Mesodermal cell (in vitro differentiated cells): ENCODE measurements around the gene DISC1.
"Not testable (repeated sequence)": the region's sequence is repeated elsewhere in the genome, so short reads cannot be mapped to it uniquely, and the experiment has no call there.

Experiments used
- H3K27ac ChIP-seq: 2 replicates; pipeline ENCODE4 v1.7.0; 2013; ENCODE audit warnings: mild to moderate bottlenecking, low read depth, low read length, moderate library complexity; ENCODE audit not compliant: severe bottlenecking
- H3K36me3 ChIP-seq: 2 replicates; pipeline ENCODE4 v1.7.1; 2013; ENCODE audit warnings: mild to moderate bottlenecking, low read length, moderate library complexity; ENCODE audit not compliant: control insufficient read depth, insufficient read depth
- H3K4me1 ChIP-seq: one replicate; pipeline ENCODE4 v1.7.1; 2013; ENCODE audit warnings: mild to moderate bottlenecking, low read length; ENCODE audit not compliant: insufficient read depth, control insufficient read depth, poor library complexity, severe bottlenecking
- H3K4me3 ChIP-seq: 2 replicates; pipeline ENCODE4 v1.7.0; 2013; ENCODE audit warnings: low read length, control low read depth, mild to moderate bottlenecking; ENCODE audit not compliant: insufficient read depth, poor library complexity, severe bottlenecking; ENCODE audit errors: extremely low read depth
- H3K9me3 ChIP-seq: 2 replicates; pipeline ENCODE4 v1.7.1; 2013; ENCODE audit warnings: mild to moderate bottlenecking, low read length, moderate library complexity; ENCODE audit not compliant: control insufficient read depth
- WGBS, 2 experiments: methylation state at CpG; one replicate each; pipeline ENCODE4 v1.1.5; 2013; ENCODE audit warnings: missing lambda C conversion rate in 2 of 2; ENCODE audit not compliant: insufficient coverage in 2 of 2; 5-methylcytosine and 5-hydroxymethylcytosine counted together

The DISC1 gene

GRCh38 chr1:231668826-231669225 is 42.2 kb downstream of the DISC1 start:
- H3K9me3 ChIP-seq: no peaks in the 10 kb centered on the region
- no peaks in the 10 kb centered on the region for H3K4me1 ChIP-seq
- no peaks in the 10 kb centered on the region for H3K36me3 ChIP-seq
- H3K4me3 ChIP-seq: no peak overlapping the region
- no peak overlapping the region for H3K27ac ChIP-seq

- WGBS, 2 experiments: no CpG with 5 or more reads among the region's 4 CpGs
- not testable (repeated sequence) for H3K4me1 ChIP-seq, H3K9me3 ChIP-seq, H3K36me3 ChIP-seq, H3K4me3 ChIP-seq, H3K27ac ChIP-seq
Observed at GRCh38 chr1:231669864-231670621, 43.5 kb downstream of the DISC1 start.

- H3K9me3 ChIP-seq: no peaks in the 10 kb centered on the region
- no peak overlapping the region for H3K27ac ChIP-seq
- 100% methylated on average over 1 of the region's 1 CpG; no CpG with 5 or more reads in 1 of the 2 experiments for WGBS, 2 experiments
- no peaks in the 10 kb centered on the region for H3K4me1 ChIP-seq
- H3K36me3 ChIP-seq: no peaks in the 10 kb centered on the region
- no peak overlapping the region for H3K4me3 ChIP-seq
Observed at GRCh38 chr1:231670755-231671154, 44.2 kb downstream of the DISC1 start.

- Histone ChIP-seq H3K4me1 (peaks cover 7% of the 10 kb centered on the region), H3K4me3 (no peak overlapping the region), H3K27ac (no peak overlapping the region), H3K36me3 (no peaks in the 10 kb centered on the region), H3K9me3 (no peaks in the 10 kb centered on the region)
- 100% methylated on average over 1 of the region's 6 CpGs for WGBS, 2 experiments
Observed at GRCh38 chr1:231674575-231674974, 48.0 kb downstream of the DISC1 start.

GRCh38 chr1:231676487-231676886 is 49.9 kb downstream of the DISC1 start:
- Histone ChIP-seq H3K36me3 (no peaks in the 10 kb centered on the region), H3K4me3 (no peak overlapping the region), H3K4me1 (peaks cover 7% of the 10 kb centered on the region), H3K27ac (no peak overlapping the region), H3K9me3 (no peaks in the 10 kb centered on the region)

- peaks cover 7% of the 10 kb centered on the region for H3K4me1 ChIP-seq
- H3K4me3 ChIP-seq: no peak overlapping the region
- 95 to 98% methylated on average over 7 to 8 of the region's 10 CpGs for WGBS, 2 experiments
- no peaks in the 10 kb centered on the region for H3K9me3 ChIP-seq
- no peaks in the 10 kb centered on the region for H3K36me3 ChIP-seq
- no peak overlapping the region for H3K27ac ChIP-seq
Observed at GRCh38 chr1:231677442-231677841, 50.9 kb downstream of the DISC1 start.

- Histone ChIP-seq H3K9me3 (no peaks in the 10 kb centered on the region), H3K27ac (peak overlapping the region; percentile 52), H3K36me3 (no peaks in the 10 kb centered on the region), H3K4me1 (peaks cover 7% of the 10 kb centered on the region), H3K4me3 (no peak overlapping the region)
- WGBS, 2 experiments: 72 to 95% methylated on average over 4 to 5 of the region's 7 CpGs
Observed at GRCh38 chr1:231678011-231678432, 51.4 kb downstream of the DISC1 start.

- no peaks in the 10 kb centered on the region for H3K9me3 ChIP-seq
- WGBS, 2 experiments: 83% methylated on average over 2 of the region's 2 CpGs; no CpG with 5 or more reads in 1 of the 2 experiments
- peaks cover 7% of the 10 kb centered on the region for H3K4me1 ChIP-seq
- no peak overlapping the region for H3K27ac ChIP-seq
- H3K36me3 ChIP-seq: peaks cover 3% of the 10 kb centered on the region
- H3K4me3 ChIP-seq: no peak overlapping the region
Observed at GRCh38 chr1:231679109-231679508, 52.5 kb downstream of the DISC1 start.

- Histone ChIP-seq H3K36me3 (peaks cover 3% of the 10 kb centered on the region), H3K9me3 (peaks cover 3% of the 10 kb centered on the region), H3K27ac (no peak overlapping the region), H3K4me1 (peaks cover 7% of the 10 kb centered on the region), H3K4me3 (no peak overlapping the region)
- 92 to 100% methylated on average over 1 to 3 of the region's 3 CpGs for WGBS, 2 experiments
Observed at GRCh38 chr1:231681006-231681405, 54.4 kb downstream of the DISC1 start.

- Histone ChIP-seq H3K4me3 (no peak overlapping the region), H3K27ac (no peak overlapping the region), H3K4me1 (peaks cover 7% of the 10 kb centered on the region), H3K9me3 (peaks cover 7% of the 10 kb centered on the region), H3K36me3 (peaks cover 3% of the 10 kb centered on the region)
- WGBS, 2 experiments: 81 to 100% methylated on average over 2 to 3 of the region's 3 CpGs
Observed at GRCh38 chr1:231682779-231683178, 56.2 kb downstream of the DISC1 start.

- H3K9me3 ChIP-seq: peaks cover 7% of the 10 kb centered on the region
- H3K27ac ChIP-seq: no peak overlapping the region
- H3K36me3 ChIP-seq: peaks cover 3% of the 10 kb centered on the region
- WGBS, 2 experiments: 87 to 91% methylated on average over 5 to 7 of the region's 7 CpGs
- H3K4me3 ChIP-seq: no peak overlapping the region
- H3K4me1 ChIP-seq: no peaks in the 10 kb centered on the region
Observed at GRCh38 chr1:231683439-231684165, 57.0 kb downstream of the DISC1 start.
